IMR-90 (cell line): ENCODE measurements around the gene KAT6B.

Experiments used
- RCOR1 ChIP-seq: IDR thresholded peaks from 2 replicates; pipeline ENCODE4 v1.6.1; 2012; ENCODE audit warnings: mild to moderate bottlenecking, low read length, improper control_type of control experiment; ENCODE audit not compliant: insufficient replicate concordance
- SMC3 ChIP-seq: fragments of 150-350 bp; IDR thresholded peaks from 2 replicates; pipeline ENCODE4 v1.6.1; 2016; ENCODE audit warnings: low read depth, mild to moderate bottlenecking, antibody characterized with exemption, low read length, moderate library complexity

- TF ChIP-seq SMC3, result no peak
- TF ChIP-seq RCOR1, result no peak
Observed at GRCh38 chr10:74957285-74957961, 131.0 kb downstream of the KAT6B start.
